ENCODE measurements around the gene DVL1.

DNA sequence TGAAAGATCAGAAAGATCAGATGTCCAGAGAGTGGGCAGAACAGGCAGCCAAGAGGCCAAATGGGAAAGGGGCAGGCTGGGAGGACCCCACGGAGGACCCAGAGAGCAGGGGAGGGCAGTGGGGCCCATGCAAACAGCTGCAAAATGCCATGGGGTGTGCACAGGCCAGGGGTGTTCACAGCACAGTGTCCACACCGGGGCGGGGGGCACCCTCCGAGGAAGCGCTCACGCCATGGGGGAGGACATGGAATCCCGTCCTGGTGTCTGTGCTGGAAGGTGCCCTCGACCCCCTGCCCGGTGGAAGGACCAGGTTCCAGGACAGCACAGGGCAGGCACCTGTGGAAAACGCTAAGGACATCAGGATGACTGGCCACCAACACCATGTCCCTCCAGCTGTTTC lies 26.3 kb downstream of the DVL1 start:
- TF ChIP-seq ATF3 (CRISPR knock-in tag; conservative IDR thresholded peaks at IDR 0.05) (no peak), ZNF532 (CRISPR knock-in tag; IDR thresholded peaks at IDR 0.05; ENCODE audit: borderline replicate concordance) (no peak), SMAD4 (CRISPR knock-in tag; IDR thresholded peaks at IDR 0.05) (no peak), E2F1 (CRISPR knock-in tag; IDR thresholded peaks at IDR 0.05) (no peak), SMAD3 (CRISPR knock-in tag; IDR thresholded peaks at IDR 0.05; ENCODE audit: borderline replicate concordance) (no peak), FOXK1 (CRISPR knock-in tag; IDR thresholded peaks at IDR 0.05) (no peak), CREB1 (CRISPR knock-in tag; IDR thresholded peaks at IDR 0.05) (no peak), ELF4 (CRISPR knock-in tag; IDR thresholded peaks at IDR 0.05; ENCODE audit: low read depth) (no peak), TP53 (CRISPR knock-in tag; IDR thresholded peaks at IDR 0.05) (no peak)
- TF ChIP-seq, protein P1, sequence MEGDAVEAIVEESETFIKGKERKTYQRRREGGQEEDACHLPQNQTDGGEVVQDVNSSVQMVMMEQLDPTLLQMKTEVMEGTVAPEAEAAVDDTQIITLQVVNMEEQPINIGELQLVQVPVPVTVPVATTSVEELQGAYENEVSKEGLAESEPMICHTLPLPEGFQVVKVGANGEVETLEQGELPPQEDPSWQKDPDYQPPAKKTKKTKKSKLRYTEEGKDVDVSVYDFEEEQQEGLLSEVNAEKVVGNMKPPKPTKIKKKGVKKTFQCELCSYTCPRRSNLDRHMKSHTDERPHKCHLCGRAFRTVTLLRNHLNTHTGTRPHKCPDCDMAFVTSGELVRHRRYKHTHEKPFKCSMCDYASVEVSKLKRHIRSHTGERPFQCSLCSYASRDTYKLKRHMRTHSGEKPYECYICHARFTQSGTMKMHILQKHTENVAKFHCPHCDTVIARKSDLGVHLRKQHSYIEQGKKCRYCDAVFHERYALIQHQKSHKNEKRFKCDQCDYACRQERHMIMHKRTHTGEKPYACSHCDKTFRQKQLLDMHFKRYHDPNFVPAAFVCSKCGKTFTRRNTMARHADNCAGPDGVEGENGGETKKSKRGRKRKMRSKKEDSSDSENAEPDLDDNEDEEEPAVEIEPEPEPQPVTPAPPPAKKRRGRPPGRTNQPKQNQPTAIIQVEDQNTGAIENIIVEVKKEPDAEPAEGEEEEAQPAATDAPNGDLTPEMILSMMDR (IDR thresholded peaks at IDR 0.05): no peak
- TF ChIP-seq, protein P2, sequence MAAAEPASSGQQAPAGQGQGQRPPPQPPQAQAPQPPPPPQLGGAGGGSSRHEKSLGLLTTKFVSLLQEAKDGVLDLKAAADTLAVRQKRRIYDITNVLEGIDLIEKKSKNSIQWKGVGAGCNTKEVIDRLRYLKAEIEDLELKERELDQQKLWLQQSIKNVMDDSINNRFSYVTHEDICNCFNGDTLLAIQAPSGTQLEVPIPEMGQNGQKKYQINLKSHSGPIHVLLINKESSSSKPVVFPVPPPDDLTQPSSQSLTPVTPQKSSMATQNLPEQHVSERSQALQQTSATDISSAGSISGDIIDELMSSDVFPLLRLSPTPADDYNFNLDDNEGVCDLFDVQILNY (CRISPR knock-in tag; IDR thresholded peaks at IDR 0.05): no peak
- TF ChIP-seq, protein P3, sequence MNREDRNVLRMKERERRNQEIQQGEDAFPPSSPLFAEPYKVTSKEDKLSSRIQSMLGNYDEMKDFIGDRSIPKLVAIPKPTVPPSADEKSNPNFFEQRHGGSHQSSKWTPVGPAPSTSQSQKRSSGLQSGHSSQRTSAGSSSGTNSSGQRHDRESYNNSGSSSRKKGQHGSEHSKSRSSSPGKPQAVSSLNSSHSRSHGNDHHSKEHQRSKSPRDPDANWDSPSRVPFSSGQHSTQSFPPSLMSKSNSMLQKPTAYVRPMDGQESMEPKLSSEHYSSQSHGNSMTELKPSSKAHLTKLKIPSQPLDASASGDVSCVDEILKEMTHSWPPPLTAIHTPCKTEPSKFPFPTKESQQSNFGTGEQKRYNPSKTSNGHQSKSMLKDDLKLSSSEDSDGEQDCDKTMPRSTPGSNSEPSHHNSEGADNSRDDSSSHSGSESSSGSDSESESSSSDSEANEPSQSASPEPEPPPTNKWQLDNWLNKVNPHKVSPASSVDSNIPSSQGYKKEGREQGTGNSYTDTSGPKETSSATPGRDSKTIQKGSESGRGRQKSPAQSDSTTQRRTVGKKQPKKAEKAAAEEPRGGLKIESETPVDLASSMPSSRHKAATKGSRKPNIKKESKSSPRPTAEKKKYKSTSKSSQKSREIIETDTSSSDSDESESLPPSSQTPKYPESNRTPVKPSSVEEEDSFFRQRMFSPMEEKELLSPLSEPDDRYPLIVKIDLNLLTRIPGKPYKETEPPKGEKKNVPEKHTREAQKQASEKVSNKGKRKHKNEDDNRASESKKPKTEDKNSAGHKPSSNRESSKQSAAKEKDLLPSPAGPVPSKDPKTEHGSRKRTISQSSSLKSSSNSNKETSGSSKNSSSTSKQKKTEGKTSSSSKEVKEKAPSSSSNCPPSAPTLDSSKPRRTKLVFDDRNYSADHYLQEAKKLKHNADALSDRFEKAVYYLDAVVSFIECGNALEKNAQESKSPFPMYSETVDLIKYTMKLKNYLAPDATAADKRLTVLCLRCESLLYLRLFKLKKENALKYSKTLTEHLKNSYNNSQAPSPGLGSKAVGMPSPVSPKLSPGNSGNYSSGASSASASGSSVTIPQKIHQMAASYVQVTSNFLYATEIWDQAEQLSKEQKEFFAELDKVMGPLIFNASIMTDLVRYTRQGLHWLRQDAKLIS (CRISPR knock-in tag; IDR thresholded peaks at IDR 0.05; ENCODE audit: borderline replicate concordance): no peak

Measured in WTC11 (cell line).